T-helper 2 cell treated with Interferon-gamma antibody and Interleukin-4, amounts not matched to agents 100 ng/mL and 5 ng/mL, for 36 hours (primary cell): Measurements from ENCODE around the gene TACR1. TPM values are rescaled to one million over a fixed set of nuclear protein-coding genes. Genes with fewer than 3 reads are reported as not detected.

Source experiments
- intact Hi-C: fragments of 100-400 bp; cut with micrococcal nuclease; formaldehyde crosslinking; loops from one replicate; pipeline ENCODE4 v1.15.1; 2023
- total RNA-seq: library from RNA; stranded (reverse); gene quantifications from 2 replicates; pipeline ENCODE4 v1.2.3, GENCODE V29; 2022

TACR1 gene
- total RNA-seq, 1 donor from 2014 or later, result not detected

DNA sequence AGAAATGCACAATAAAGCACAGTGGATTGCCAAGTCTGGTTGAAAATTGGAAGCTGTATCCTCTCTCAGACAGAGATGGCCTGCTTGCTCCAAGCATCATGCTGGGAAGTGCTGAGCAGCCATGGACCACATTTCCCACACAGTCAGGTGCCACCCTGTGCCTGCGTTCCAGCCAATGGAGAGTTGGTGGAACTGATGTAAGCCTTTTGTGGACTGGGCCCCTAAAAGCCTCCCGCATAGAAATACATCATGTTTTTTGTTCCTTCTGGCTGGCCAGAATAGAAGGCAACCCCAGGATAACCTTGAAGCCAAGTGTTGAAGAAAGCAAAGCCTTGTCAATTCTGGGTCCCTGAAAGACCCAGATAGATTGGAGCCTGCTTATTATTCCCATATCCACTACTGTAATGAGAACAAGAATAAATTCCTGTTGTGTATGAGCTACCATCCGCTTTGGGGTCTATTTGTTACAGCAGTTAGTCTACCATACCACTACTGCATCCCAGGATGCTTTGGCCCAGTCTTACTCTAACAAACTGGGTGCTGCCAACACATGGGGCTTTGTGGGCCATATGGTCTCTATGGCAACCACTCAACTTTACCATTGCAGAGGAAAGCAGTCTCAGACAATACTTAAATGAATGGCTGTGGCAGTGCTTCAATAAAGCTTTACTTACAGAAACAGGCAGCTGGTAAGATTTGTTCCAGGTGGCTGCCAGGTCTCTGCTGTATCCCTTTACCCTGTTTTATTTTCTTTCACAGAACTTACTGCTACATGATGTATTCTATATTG is 175.5 kb downstream of the TACR1 start:
- intact Hi-C loops, result no loop called here

GRCh38 chr2:75022516-75022915 is 176.8 kb downstream of the TACR1 start:
- intact Hi-C loops, result no loop called here

DNA sequence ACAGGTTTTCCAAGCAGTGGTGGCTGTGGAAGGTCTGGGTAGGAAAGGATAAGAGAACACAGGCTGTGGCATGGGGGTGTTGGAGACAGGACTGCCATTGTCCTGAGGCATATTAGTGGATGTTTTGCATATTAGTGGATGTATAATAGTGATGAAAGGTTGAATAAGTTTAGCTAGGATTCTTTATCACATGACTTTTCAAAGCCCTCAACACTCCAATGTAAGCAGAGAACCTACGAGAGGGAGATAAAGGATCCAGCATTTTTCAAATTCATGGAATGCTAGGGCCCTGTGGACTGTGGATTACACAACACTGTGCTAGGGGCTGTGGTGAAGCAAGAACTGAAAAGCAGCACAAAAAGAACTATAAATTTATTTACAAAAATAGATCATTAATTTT is 177.6 kb downstream of the TACR1 start:
- intact Hi-C loops, result no loop called here

DNA sequence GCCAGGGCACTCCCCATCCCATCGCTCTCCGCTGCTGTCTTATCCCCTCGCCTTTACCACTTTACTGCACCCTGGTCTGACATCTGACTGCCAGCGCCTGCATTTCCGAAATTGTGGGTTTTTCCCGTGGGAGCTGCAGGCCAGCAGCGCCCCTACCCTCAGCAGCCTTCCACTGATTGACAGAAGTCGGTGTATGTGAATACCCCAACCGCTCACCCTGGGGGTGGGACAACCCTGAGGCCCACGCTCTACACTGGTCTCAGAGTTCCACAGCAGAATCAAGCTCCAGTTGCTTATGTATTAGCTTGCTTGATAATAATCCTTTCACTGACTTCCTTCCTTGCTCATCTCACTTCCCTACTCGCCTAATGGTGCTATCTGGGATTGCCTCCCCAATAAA is 178.8 kb downstream of the TACR1 start:
- intact Hi-C loops, result no loop called here

DNA sequence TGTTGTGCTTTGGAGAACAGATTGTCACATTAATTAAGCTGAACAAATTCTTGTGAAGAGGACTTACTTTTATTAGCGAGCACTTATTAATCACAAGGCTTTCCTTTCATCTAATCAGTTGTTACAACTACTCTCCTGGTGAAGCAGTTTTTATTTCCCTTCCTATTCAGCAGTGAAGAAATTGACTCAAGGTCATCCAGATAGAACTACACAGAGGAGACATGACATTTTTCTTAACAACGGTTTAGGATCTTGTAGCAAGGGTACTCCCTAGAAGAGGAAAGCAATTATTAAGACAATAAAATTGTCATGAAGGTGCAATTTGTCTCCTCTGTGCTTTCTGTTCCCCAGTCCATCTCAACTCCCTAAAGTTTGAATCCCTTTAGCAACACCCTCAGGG is 179.5 kb downstream of the TACR1 start:
- intact Hi-C loops, result no loop called here

DNA sequence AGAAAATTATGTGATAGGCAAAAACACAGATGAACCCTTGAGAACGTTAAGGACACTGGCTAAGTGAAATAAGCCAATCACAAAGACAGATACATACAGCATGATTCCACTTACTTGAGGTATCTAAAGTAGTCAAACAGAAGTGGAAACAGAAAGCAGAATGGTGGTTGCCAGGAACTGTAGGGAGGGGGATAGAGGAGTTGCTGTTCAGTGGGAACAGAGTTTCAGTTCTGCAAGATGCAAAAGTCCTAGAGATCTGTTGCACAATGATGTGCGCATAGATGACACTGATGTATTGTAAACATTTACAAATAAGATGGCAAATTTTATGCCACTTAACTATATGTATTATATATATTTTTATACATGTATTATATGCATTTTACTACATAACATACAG is 181.2 kb downstream of the TACR1 start:
- intact Hi-C loops, result no loop called here

- intact Hi-C loops, result no loop called here
These were observed 187.2 kb downstream of the TACR1 start for GRCh38 chr2:75012080-75012479.

GRCh38 chr2:75010571-75010970 is 188.7 kb downstream of the TACR1 start:
- intact Hi-C loops, result no loop called here

DNA sequence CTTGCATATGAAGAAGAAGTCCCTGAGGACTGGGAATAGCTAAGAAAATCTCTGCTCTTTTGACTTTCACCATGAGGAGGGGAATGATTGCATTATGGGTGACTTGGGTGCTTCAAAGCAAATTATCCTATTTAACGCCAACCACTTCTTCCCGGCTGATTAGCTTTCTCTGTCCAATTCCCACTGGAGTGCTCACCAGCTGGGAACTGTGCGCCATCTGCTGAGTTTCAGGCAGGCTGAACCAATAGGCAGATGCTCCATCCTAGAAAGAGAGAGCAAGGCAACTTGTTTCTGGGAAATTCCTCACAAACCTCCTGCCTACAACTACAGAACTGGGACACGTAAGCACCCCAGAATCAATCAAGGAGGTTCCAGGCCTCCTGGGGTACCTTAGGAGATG is 191.5 kb downstream of the TACR1 start:
- intact Hi-C loops, result no loop called here

- intact Hi-C loops, result no loop called here
These were observed 192.3 kb downstream of the TACR1 start for GRCh38 chr2:75007061-75007460.

DNA sequence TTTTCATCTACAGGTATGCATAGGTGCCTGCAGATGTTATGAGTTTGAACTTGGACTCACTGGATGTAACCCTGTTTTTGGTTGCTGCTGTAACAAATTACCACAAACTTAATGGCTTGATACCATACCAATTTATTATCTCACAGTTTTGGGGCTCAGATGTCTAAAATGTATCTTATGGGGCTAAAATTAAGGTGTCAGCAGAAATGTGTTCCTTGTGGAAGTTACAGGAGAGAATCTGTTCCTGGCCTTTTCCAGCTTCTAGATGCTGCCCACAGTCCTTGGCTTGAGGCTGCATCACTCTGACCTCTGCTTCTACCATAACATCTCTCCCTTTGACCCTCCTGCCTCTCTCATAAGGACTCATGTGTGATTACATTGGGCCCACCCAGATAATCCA is 193.3 kb downstream of the TACR1 start:
- intact Hi-C loops, result no loop called here

DNA sequence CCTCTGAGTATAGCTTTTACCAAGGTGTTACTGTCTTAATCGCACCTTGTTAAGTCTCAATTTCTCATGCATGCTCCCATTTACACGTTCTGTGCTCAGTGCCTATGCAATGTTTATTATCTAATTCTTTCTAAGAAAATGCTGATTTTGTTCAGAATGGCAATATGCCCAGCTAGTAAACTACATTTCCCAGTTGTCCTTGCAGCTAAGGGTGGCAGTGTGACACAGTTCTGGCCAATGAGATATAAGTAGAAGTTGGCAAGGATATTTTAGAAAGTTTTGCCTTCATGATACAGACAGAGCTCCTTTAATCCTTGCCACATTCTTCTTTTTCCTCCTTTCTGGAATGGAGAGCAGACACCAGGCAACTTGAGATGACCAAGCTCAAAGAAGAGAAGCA is 195.5 kb downstream of the TACR1 start:
- intact Hi-C loops, result no loop called here

GRCh38 chr2:75003276-75003675 is 196.0 kb downstream of the TACR1 start:
- intact Hi-C loops, result no loop called here

GRCh38 chr2:75002007-75002406 is 197.3 kb downstream of the TACR1 start:
- intact Hi-C loops, result no loop called here

- intact Hi-C loops, result no loop called here
These were observed 199.9 kb downstream of the TACR1 start for GRCh38 chr2:74999468-74999867.

Other genes with a start within 250 kb of the TACR1 start
- 56.4 and 58.3 TPM in 2 replicates for gene POLE4, start 240.9 kb downstream of the TACR1 start, total RNA-seq